Mucosa of descending colon (tissue), 3 donors: ENCODE results near the gene TBC1D1. TPM values are rescaled to one million over a fixed set of nuclear protein-coding genes. Genes with fewer than 3 reads are reported as not detected.

Source experiments
- ATAC-seq: fragments of 200-7000 bp; cut with Tn5 transposase; one replicate; pipeline ENCODE4 v1.9.1; 2020; ENCODE audit warnings: mild to moderate bottlenecking, moderate library complexity
- DNase-seq, 3 donors: peaks; one replicate each; pipeline ENCODE4 v3.0.0-alpha.2; 2020
- H3K36me3 ChIP-seq: fragments of 200-600 bp; one replicate; pipeline ENCODE4 v1.8.0; 2021; ENCODE audit warnings: low read depth, mild to moderate bottlenecking
- H3K4me1 ChIP-seq: fragments of 200-600 bp; one replicate; pipeline ENCODE4 v1.8.0; 2021; ENCODE audit warnings: low read depth, mild to moderate bottlenecking
- H3K4me3 ChIP-seq: fragments of 200-600 bp; one replicate; pipeline ENCODE4 v1.8.0; 2021; ENCODE audit warnings: mild to moderate bottlenecking
- H3K9me3 ChIP-seq: fragments of 200-600 bp; one replicate; pipeline ENCODE4 v1.8.0; 2021; ENCODE audit warnings: mild to moderate bottlenecking
- CTCF ChIP-seq: fragments of 200-600 bp; IDR thresholded peaks from one replicate; pipeline ENCODE4 v1.8.0; 2022; ENCODE audit warnings: antibody characterized with exemption, mild to moderate bottlenecking
- intact Hi-C, 2 donors: fragments of 100-400 bp; cut with DNase I in 1 of 2; cut with micrococcal nuclease in 1 of 2; formaldehyde crosslinking; loops; one replicate each; pipeline versions ENCODE4 v1.11.0 to v1.11.1; 2022; cut with DNase I, micrococcal nuclease
- total RNA-seq, 3 donors: library from RNA; stranded (reverse); fragmentation: NEBNext Ultra II Directional in 2 of 3; extraction: Animal tissue kit (Norgen Biotek cat#: 25700) in 2 of 3; gene quantifications; one replicate each; pipeline versions ENCODE4 v1.2.1 to v1.2.4, GENCODE V29; 2021 to 2023
- donor health status: DM: no; HTN: no; CAD: no; lungs with moderate emphysema.
- donor health status: DM: no; HTN: no; CAD: no.
- donor health status: DM: no; HTN: yes; CAD: no.

TBC1D1 gene
- total RNA-seq, 3 donors from 2014 or later: 50.2 to 249 (median 71.6) TPM

- no peak for DNase-seq
These were observed 11.3 kb downstream of the TBC1D1 start for GRCh38 chr4:37902212-37902611.

DNA sequence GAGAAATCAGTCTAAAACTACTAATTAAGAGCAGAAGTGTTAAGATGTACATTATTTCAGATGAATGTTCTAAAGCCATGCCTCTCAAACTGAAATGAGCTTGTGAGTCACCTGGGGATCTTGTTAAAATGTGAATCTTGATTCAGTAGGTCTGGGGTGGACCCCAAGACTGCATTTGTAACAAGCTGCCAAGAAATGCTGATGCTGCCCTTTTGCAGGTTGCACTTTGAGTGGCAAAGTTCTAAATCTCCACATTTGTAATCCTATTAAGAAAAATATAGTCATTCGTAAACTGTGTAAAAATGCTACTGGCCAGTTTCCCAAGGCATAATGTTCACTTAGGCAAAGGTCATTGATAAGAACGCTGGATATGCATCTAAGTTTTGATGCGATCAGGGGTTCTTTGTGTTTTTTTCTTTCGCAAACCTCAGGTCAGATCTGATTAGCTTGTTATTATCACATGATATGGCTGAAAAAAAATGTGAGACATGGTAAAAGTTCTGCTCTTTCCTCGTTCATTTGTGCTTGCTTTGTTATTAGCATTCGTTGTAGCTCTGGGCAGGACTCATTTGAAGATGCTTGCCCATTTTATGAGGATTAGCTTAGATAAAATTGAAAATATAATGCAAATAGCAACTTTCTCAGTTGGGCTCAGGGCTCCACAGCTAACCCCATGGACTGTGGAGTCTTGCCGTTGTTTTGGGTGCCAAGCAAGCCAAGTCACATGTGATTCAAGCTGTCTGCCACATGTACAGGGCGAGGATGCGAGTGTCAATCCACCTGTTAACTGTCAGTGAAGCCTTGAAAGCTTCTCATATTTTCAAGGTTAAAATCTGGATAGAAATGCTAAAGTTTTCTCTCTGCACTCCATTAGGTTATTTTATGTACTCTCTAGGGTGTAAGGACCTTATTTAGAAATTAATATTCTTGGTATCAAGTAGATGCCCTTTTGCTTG lies 12.1 kb downstream of the TBC1D1 start:
- intact Hi-C loops: no loop called here
- no peak overlapping the region for H3K4me3 ChIP-seq
- no peak for ATAC-seq
- H3K9me3 ChIP-seq: no peaks in the 10 kb centered on the region
- H3K4me1 ChIP-seq: no peaks in the 10 kb centered on the region
- TF ChIP-seq CTCF: no peak
- DNase-seq: no peak
- no peaks in the 10 kb centered on the region for H3K36me3 ChIP-seq

More at GRCh38 chr4:37902212-37902611, 11.3 kb downstream of the TBC1D1 start:
- ATAC-seq: no peak
- Histone ChIP-seq H3K4me3 (no peak overlapping the region), H3K36me3 (no peaks in the 10 kb centered on the region), H3K4me1 (no peaks in the 10 kb centered on the region), H3K9me3 (no peaks in the 10 kb centered on the region)
- intact Hi-C loops: no loop called here
- no peak for TF ChIP-seq CTCF

- DNase-seq (no peak), ATAC-seq (no peak)
- no peak for TF ChIP-seq CTCF
- Histone ChIP-seq H3K9me3 (no peaks in the 10 kb centered on the region), H3K4me3 (no peak overlapping the region), H3K4me1 (no peaks in the 10 kb centered on the region), H3K36me3 (no peaks in the 10 kb centered on the region)
- intact Hi-C loops: no loop called here
These were observed 13.0 kb downstream of the TBC1D1 start for GRCh38 chr4:37903901-37904300.

- ATAC-seq: no peak
- no peak for DNase-seq
- no peak for TF ChIP-seq CTCF
- intact Hi-C loops: no loop called here
- Histone ChIP-seq H3K4me3 (no peak overlapping the region), H3K4me1 (no peaks in the 10 kb centered on the region), H3K9me3 (no peaks in the 10 kb centered on the region), H3K36me3 (no peaks in the 10 kb centered on the region)
These were observed 13.9 kb downstream of the TBC1D1 start for GRCh38 chr4:37904824-37905223.

GRCh38 chr4:37905533-37906169 lies 14.8 kb downstream of the TBC1D1 start:
- intact Hi-C loops: no loop called here
- Histone ChIP-seq H3K4me1 (no peaks in the 10 kb centered on the region), H3K4me3 (no peak overlapping the region), H3K36me3 (no peaks in the 10 kb centered on the region), H3K9me3 (no peaks in the 10 kb centered on the region)
- no peak for TF ChIP-seq CTCF
- DNase-seq (no peak), ATAC-seq (no peak)
